ACHN (cell line): ENCODE results near the gene BMP6.
"Not testable (repeated sequence)": the region's sequence is repeated elsewhere in the genome, so short reads cannot be mapped to it uniquely, and the experiment has no call there.

Experiments used
- DNase-seq: peaks from one replicate; pipeline ENCODE4 v3.0.0-alpha.2; 2015
- in situ Hi-C: cut with HindIII; loops from 2 replicates; pipeline ENCODE4 v1.10.0; 2017; ENCODE audit warnings: low sequenced_read_pairs, low pct_ligation_motif_present, low pct_unique_long_range_greater_than_20kb

Gene BMP6

GRCh38 chr6:7888587-7889357, 162.9 kb downstream of the BMP6 start:
- in situ Hi-C loops: no loop called here
- no peak for DNase-seq

GRCh38 chr6:7891078-7891872, 165.4 kb downstream of the BMP6 start:
- in situ Hi-C loops: no loop called here
- no peak for DNase-seq

GRCh38 chr6:7892367-7892766, 166.5 kb downstream of the BMP6 start:
- DNase-seq, in situ Hi-C loops: not testable (repeated sequence)

- no peak for DNase-seq
- in situ Hi-C loops: no loop called here
Measured at GRCh38 chr6:7893342-7893741, 167.4 kb downstream of the BMP6 start.

GRCh38 chr6:7894262-7895124, 168.6 kb downstream of the BMP6 start:
- in situ Hi-C loops: no loop called here
- no peak for DNase-seq

- in situ Hi-C loops: no loop called here
- no peak for DNase-seq
Measured at GRCh38 chr6:7895125-7895423, 169.2 kb downstream of the BMP6 start.

- DNase-seq: no peak
- in situ Hi-C loops: no loop called here
Measured at GRCh38 chr6:7896465-7896987, 170.6 kb downstream of the BMP6 start.

- no peak for DNase-seq
- in situ Hi-C loops: no loop called here
Measured at GRCh38 chr6:7897461-7898192, 171.7 kb downstream of the BMP6 start.

- DNase-seq, in situ Hi-C loops: not testable (repeated sequence)
Measured at GRCh38 chr6:7898193-7898586, 172.3 kb downstream of the BMP6 start.

GRCh38 chr6:7899101-7899888, 173.4 kb downstream of the BMP6 start:
- peak; percentile 51 for DNase-seq
- in situ Hi-C loops: no loop called here

- no peak for DNase-seq
- in situ Hi-C loops: no loop called here
Measured at GRCh38 chr6:7899889-7900213, 174.0 kb downstream of the BMP6 start.

GRCh38 chr6:7900621-7901020, 174.7 kb downstream of the BMP6 start:
- in situ Hi-C loops: no loop called here
- DNase-seq: no peak

GRCh38 chr6:7901056-7901455, 175.2 kb downstream of the BMP6 start:
- in situ Hi-C loops: no loop called here
- no peak for DNase-seq

GRCh38 chr6:7901780-7902179, 175.9 kb downstream of the BMP6 start:
- in situ Hi-C loops: no loop called here

GRCh38 chr6:7902221-7902620, 176.3 kb downstream of the BMP6 start:
- DNase-seq: no peak
- in situ Hi-C loops: no loop called here

More at GRCh38 chr6:7901780-7902179, 175.9 kb downstream of the BMP6 start:
- DNase-seq: no peak

- in situ Hi-C loops: no loop called here
- no peak for DNase-seq
Measured at GRCh38 chr6:7902867-7903266, 177.0 kb downstream of the BMP6 start.

- no peak for DNase-seq
- in situ Hi-C loops: no loop called here
Measured at GRCh38 chr6:7903673-7904072, 177.8 kb downstream of the BMP6 start.
